ENCODE measurements around the gene PAX6.
"Not testable (repeated sequence)": the region's sequence is repeated elsewhere in the genome, so short reads cannot be mapped to it uniquely, and the experiment has no call there.

PAX6 gene

GRCh38 chr11:31783252-31783651 lies 27.9 kb downstream of the PAX6 start:
- DNase-seq: no peak

GRCh38 chr11:31782257-31782656 lies 28.9 kb downstream of the PAX6 start:
- in situ Hi-C loops (cut with MboI; ENCODE audit: low pct_unique_long_range_greater_than_20kb, low sequenced_read_pairs): no loop called here
- DNase-seq: no peak

More at GRCh38 chr11:31783252-31783651, 27.9 kb downstream of the PAX6 start:
- in situ Hi-C loops (cut with MboI; ENCODE audit: low pct_unique_long_range_greater_than_20kb, low sequenced_read_pairs): no loop called here

- in situ Hi-C loops (cut with MboI; ENCODE audit: low pct_unique_long_range_greater_than_20kb, low sequenced_read_pairs): no loop called here
- DNase-seq: no peak
These were observed 30.6 kb downstream of the PAX6 start for GRCh38 chr11:31780480-31780971.

GRCh38 chr11:31780078-31780477 lies 31.0 kb downstream of the PAX6 start:
- no peak for DNase-seq

GRCh38 chr11:31779374-31779791 lies 31.7 kb downstream of the PAX6 start:
- in situ Hi-C loops (cut with MboI; ENCODE audit: low pct_unique_long_range_greater_than_20kb, low sequenced_read_pairs): no loop called here
- no peak for DNase-seq

More at GRCh38 chr11:31780078-31780477, 31.0 kb downstream of the PAX6 start:
- in situ Hi-C loops (cut with MboI; ENCODE audit: low pct_unique_long_range_greater_than_20kb, low sequenced_read_pairs): no loop called here

- in situ Hi-C loops (cut with MboI; ENCODE audit: low pct_unique_long_range_greater_than_20kb, low sequenced_read_pairs): no loop called here
These were observed 38.7 kb downstream of the PAX6 start for GRCh38 chr11:31772412-31772811.

GRCh38 chr11:31770011-31770700 lies 41.0 kb downstream of the PAX6 start:
- in situ Hi-C loops (cut with MboI; ENCODE audit: low pct_unique_long_range_greater_than_20kb, low sequenced_read_pairs): no loop called here
- DNase-seq: no peak

More at GRCh38 chr11:31772412-31772811, 38.7 kb downstream of the PAX6 start:
- DNase-seq: no peak

- in situ Hi-C loops (cut with MboI; ENCODE audit: low pct_unique_long_range_greater_than_20kb, low sequenced_read_pairs): no loop called here
- no peak for DNase-seq
These were observed 42.1 kb downstream of the PAX6 start for GRCh38 chr11:31768749-31769640.

- in situ Hi-C loops (cut with MboI; ENCODE audit: low pct_unique_long_range_greater_than_20kb, low sequenced_read_pairs): no loop called here
- DNase-seq: no peak
These were observed 43.4 kb downstream of the PAX6 start for GRCh38 chr11:31767685-31768084.

GRCh38 chr11:31767066-31767465 lies 44.1 kb downstream of the PAX6 start:
- no peak for DNase-seq
- in situ Hi-C loops (cut with MboI; ENCODE audit: low pct_unique_long_range_greater_than_20kb, low sequenced_read_pairs): no loop called here

- in situ Hi-C loops (cut with MboI; ENCODE audit: low pct_unique_long_range_greater_than_20kb, low sequenced_read_pairs): no loop called here
- no peak for DNase-seq
These were observed 46.4 kb downstream of the PAX6 start for GRCh38 chr11:31764766-31765165.

- DNase-seq: no peak
- in situ Hi-C loops (cut with MboI; ENCODE audit: low pct_unique_long_range_greater_than_20kb, low sequenced_read_pairs): no loop called here
These were observed 46.9 kb downstream of the PAX6 start for GRCh38 chr11:31764261-31764660.

- in situ Hi-C loops (cut with MboI; ENCODE audit: low pct_unique_long_range_greater_than_20kb, low sequenced_read_pairs): no loop called here
These were observed 47.8 kb downstream of the PAX6 start for GRCh38 chr11:31763296-31763695.

GRCh38 chr11:31761636-31762035 lies 49.5 kb downstream of the PAX6 start:
- no peak for DNase-seq
- in situ Hi-C loops (cut with MboI; ENCODE audit: low pct_unique_long_range_greater_than_20kb, low sequenced_read_pairs): no loop called here

More at GRCh38 chr11:31763296-31763695, 47.8 kb downstream of the PAX6 start:
- no peak for DNase-seq

- in situ Hi-C loops (cut with MboI; ENCODE audit: low pct_unique_long_range_greater_than_20kb, low sequenced_read_pairs): no loop called here
- no peak for DNase-seq
These were observed 53.8 kb downstream of the PAX6 start for GRCh38 chr11:31757260-31757835.

- no peak for DNase-seq
- in situ Hi-C loops (cut with MboI; ENCODE audit: low pct_unique_long_range_greater_than_20kb, low sequenced_read_pairs): no loop called here
These were observed 63.5 kb downstream of the PAX6 start for GRCh38 chr11:31747581-31747980.

GRCh38 chr11:31740731-31741368 lies 70.3 kb downstream of the PAX6 start:
- in situ Hi-C loops (cut with MboI; ENCODE audit: low pct_unique_long_range_greater_than_20kb, low sequenced_read_pairs); DNase-seq: not testable (repeated sequence)

GRCh38 chr11:31740131-31740530 lies 71.0 kb downstream of the PAX6 start:
- in situ Hi-C loops (cut with MboI; ENCODE audit: low pct_unique_long_range_greater_than_20kb, low sequenced_read_pairs): no loop called here
- no peak for DNase-seq
